NOMO-1 (cell line): Measurements from ENCODE around the gene ARHGEF4.
A peak's percentile ranks its signal among the peaks of the same experiment; 100 is the strongest.
"Not testable (repeated sequence)": the region's sequence is repeated elsewhere in the genome, so short reads cannot be mapped to it uniquely, and the experiment has no call there.

ENCODE experiments used
- DNase-seq, 2 experiments: peaks; one replicate each; lab custom pipeline; 2025; ENCODE audit not compliant: unreplicated experiment in 2 of 2; lab: John Stamatoyannopoulos, UW

Gene ARHGEF4

DNA sequence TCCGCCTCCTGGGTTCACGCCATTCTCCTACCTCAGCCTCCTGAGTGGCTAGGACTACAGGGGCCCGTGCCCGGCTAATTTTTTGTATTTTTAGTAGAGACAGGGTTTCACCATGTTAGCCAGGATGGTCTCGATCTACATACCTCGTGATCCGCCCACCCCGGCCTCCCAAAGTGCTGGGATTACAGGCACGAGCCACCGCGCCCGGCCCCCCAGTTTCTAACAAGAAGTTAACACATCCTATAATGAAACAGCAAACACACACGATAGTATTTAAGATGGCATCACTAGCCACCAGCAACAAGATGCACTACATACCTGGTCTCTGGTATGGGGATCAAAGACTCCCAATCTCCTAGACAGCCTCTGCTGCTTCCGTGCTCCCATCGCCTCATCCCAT lies 238.9 kb downstream of the ARHGEF4 start:
- DNase-seq: not testable (repeated sequence)

DNA sequence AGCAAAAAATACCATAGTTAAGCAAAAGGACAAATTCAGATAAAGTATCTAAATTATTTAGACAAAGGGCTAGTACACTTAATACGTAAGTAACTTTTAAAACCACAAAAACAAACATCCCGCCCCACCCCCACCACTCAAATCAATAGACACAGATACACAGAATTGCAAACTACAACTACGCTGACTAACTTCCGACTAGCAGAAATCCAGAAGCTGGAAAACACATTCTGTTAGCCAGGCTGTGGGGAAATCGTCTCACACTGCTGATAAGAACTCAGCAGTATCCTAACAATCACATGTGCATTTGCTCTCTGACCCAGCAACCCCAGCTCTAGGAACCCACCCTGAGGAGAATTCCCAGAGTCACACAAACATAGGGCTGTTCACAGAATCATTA lies 240.0 kb downstream of the ARHGEF4 start:
- no peak for DNase-seq

DNA sequence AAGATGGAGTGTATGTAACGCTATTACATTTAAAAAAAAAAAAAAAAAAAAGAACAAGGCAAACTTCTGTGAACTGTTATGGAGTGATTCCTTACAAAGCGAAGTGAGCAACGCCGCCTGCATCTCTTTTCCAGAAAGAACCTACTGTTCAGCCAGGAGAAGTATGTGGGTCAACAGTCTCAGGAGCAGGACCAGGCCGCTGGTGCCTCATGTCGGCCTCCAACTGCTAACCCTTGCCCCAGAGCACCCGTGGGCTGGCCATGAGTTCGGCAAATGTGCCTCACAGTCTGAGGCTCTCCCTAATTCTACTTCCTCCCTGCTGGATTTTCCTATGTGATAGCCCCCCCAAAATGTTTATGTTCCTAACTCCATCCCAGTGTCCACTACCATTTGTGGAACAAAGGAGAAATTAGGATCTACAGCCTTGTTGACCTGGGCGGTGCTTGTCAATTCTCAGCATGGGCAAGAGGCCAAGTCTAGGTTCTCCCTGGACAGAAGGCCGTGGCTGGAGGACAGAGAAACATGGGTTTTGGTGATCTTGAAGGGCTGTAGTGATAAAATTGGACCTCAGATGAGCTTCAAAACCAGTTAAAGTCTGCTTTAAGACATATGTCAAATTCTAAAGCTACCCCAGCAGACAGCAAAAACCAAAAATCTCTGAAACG lies 240.6 kb downstream of the ARHGEF4 start:
- DNase-seq: no peak

DNA sequence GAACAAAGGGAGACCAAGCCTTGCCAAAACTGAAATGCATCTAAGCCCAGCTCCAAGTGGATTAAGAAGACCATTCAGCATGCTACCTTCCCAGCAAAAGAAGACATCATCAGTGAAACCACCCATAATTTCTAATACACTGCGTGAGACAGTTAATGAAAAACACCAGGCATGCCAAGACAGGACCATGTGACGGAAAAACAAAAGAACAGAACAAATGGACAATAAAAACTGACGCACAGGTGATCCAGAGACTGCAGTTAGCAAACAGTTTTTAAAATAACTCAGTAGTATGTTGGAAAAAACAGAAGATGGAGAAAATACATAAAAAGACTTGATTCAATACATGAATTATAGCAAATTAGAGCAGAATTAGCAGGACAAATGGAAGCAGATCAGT lies 241.3 kb downstream of the ARHGEF4 start:
- DNase-seq: no peak

DNA sequence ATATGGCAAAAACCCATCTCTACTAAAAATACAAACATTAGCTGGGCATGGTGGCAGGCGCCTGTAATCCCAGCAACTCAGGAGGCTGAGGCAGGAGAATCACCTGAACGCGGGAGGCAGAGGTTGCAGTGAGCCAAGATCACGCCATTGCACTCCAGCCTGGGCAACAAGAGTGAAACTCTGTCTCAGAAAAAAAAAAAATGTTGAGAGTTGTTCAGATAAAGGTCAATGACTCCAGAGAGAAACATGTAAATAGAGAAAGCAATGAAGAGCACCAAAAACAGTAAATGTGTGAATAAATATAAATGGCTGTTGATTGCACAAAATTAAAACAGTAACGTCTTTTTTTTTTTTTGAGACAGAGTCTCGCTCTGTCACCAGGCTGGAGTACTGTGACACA lies 243.2 kb downstream of the ARHGEF4 start:
- not testable (repeated sequence) for DNase-seq

DNA sequence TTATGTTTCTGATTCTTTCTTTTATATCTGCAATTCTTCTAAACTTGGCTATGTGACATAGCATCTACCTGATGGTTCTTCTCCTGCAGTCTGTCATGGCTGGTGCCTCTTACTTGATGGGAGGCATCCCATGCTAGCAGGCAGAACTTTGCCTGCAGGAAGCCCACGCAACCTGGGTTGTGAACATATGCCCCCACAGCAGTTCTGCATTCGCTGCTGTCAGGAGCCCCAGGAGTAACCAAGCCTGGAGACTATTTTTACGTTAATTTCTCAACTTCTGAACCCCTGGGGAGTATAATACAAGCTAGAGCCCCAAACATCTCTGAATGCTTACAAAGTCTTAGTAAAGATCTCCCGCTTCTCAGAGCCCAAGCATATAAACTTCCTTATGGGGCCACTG lies 244.5 kb downstream of the ARHGEF4 start:
- no peak for DNase-seq

DNA sequence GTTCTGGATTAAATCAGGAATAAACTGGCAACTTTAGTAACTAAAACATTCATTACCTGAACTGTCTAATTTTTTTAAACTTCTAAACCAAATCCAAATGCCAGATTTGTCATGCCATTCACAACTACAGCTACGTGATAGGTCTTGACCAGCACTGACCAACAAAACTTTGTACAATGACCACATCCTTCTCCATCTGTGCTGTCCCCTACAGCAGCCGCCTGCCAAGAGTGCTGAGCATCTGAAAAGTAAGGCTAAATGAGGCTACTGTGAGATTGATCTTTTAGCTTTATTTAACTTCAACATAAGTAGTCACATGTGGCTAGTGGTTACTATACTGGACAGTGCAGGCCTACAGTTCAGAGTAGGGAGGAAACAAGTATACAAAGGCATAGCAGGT lies 248.9 kb downstream of the ARHGEF4 start:
- no peak for DNase-seq

DNA sequence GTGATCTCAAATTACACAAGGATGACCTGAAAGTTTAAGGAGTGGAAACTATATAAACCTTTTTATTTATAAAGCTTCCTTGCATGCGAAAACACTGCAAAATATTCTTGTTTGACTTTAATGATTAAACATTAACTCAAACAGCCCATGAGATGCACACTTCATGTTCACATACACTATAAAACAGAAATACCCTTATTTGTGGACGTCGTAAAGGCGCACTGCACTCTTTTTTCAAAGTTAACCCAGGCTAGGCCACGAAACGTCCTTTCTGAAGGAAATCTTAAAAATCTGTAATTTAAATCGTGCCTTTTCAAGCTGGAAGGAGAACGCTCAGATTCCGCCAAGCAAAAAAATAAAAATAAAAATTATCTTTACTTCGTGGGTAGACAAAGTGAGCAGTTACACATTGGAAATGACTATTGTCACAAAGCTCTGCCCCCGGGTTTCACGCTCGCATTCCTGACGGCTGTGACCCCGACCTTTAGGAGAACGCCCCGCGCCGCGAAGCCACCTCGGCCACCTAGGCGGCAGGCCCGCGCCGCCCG lies 255.8 kb downstream of the ARHGEF4 start:
- peak in 1 of 2 experiments; percentile 33 for DNase-seq

DNA sequence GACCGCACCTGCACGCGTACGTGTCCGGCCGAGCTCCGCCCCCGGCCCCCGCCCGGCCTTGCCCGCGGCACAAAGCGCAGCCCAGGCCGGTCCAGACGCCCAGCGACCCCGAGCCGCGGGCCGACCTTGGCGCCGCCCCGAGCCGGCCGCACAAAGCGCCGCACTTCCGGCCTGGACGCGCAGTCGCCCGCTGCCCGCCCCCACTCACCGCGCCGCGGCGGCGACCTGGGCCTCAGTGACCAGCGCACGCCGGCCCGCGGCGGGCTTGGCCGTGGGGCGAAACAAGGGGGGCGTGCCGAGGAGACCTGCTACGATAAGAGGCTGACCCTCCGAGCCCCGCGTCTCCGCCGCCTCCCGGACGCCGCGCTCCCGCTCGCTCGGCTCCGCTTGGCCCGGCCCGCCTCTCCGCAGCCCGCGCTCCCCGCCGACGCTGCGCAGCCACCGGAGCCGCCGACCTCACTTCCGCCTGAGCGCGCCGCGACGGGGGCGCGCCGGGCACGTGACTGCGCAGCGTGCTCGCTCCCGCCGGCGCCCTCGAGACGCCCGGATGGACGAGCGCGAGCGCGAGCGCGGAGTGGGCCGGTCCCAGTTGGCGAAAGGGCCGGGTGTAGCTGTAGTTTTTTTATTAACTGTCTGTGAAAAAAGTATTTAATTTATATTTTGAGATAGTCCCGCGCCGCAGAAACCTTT lies 256.4 kb downstream of the ARHGEF4 start, which contains the start of gene FAM168B:
Gene FAM168B (minus strand): TSS at position 455 of the 690 bp plus-strand sequence. CDS start 10,814 bp downstream, outside the sequence.
- DNase-seq: peak; percentile 80 to 88

DNA sequence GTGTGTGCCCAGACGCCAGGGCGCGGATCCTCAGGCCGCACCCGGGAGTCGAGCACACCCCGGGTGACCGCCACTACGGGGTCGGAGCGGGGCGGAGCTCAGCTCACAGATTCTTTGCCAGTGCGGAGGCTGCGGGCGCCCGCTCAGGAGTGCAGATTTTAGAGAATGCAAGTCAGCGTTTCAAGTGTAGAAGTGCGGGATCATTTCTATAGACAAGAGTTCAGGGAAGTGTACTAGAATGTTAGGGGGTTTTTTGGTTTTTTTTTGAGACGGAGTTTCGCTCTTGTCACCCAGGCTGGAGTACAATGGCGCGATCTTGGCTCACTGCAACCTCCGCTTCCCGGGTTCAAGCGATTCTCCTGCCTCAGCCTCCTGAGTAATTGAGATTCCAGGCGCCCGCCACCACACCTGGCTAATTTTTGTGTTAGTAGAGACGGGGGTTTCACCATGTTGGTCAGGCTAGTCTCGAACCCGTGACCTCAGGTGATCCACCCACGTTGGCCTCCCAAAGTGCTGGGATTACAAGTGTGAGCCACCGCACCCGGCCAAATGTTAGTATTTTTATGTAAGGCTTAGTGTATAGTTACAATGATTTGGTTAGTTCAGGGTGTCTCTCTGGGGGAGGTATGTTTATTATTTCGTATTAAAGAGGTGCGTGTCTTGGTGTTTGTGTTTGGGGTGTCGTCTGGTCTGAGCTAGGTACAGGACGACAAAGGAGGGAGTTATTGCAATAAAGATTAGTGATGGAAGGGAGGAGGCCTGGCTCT lies 257.2 kb downstream of the ARHGEF4 start:
- peak in 1 of 2 experiments; percentile 84 for DNase-seq

DNA sequence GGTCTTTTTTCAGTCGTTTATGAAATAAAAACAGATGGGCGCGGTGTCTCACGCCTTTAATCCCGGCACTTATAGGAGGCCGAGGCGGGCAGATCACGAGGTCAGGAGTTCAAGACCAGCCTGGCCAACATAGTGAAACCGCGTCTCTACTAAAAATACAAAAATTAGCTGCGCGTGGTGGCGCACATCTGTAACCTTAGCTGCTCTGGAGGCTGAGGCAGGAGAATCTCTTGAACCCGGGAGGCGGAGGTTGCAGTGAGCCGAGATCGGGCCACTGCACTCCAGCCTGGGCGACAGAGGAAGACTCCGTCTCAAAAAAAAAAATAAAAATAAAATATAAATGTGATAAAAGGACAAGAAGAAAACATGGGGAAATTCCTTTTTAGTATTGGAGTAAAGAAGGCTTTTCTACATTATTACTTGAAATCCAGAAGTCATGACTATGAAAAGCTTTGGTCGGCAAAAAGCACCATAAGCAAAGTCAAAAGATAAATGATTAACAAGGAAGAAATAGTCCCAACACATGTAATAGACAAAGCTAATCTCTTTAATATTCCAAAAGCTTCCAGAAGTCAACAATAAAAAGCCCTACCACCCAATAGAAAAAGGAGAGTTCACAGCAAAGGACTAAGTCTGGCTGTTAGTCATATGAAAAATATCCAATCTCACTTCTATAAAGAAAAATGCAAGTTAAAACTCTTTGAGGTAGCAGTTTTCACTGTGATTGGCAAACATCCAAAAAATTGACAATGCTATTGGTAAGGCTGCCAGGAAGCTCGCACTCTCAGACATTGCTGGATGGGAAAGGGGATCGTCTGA lies 258.0 kb downstream of the ARHGEF4 start:
- no peak for DNase-seq
